ENCODE measurements around the gene PTPRH. TPM values are rescaled to one million over a fixed set of nuclear protein-coding genes. Genes with fewer than 3 reads are reported as not detected.

Gene PTPRH
- total and polyA plus RNA-seq, 2 donors (not counting 1 experiment from before 2014, with no cell fraction given) = not detected

DNA sequence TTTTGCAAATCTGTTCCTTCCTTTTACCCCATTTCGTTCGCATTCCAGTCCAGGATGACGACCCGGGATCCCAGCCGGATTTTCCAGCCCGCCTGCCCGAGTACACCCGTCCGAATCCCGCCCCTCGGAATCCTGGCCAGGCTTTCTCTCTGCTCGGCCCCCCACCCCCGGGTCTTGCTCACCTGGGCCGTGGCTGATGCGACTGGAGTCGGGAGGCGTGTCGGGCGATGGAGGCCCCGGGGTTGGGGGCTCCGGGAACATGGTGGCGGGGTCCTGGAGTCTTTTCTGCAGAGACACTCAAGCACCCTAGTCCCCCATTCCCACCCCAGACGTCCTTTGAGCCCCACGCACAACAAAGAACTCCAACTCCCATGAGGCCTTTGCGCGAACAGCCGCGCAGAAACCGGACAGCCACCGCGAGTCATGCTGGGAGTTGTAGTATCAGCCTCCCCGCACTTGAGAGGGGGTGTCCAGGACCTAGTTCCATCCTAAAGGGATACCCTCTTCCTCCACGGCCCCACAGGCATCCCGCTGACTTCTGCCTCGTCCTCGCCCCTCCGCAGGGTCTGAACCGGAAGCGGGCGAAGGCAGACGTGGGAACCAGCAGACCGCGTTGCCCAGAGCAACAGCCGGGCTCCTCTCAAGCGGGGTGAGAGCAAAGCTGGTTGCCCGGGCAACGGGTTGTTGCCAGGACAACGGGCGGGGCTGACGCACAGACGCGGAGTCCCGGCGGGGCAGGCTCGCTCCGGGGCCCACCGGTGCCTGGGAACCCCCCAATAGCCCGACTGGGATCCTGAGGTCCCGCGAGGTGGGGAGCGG is 30.3 kb downstream of the PTPRH start:
- peaks cover 0 to 62% (median 14%) of the 10 kb centered on the region in 3 donors for H3K9me3 ChIP-seq (ENCODE audit: control extremely low read depth in 1 of 3, control insufficient read depth in 2 of 3, insufficient read depth in 1 of 3, low read length in 2 of 3)
- peak overlapping the region in 4 of 5 experiments; percentile 31 to 60 (median 50) for H3K4me3 ChIP-seq (ENCODE audit: control extremely low read depth in 1 of 5, extremely low read depth in 1 of 5, insufficient read depth in 1 of 5, low read depth in 2 of 5, low read length in 4 of 5)
- no peaks in the 10 kb centered on the region for H3K79me2 ChIP-seq (ENCODE audit: control insufficient read depth, insufficient read depth, low read length)
- ATAC-seq (ENCODE audit: low read depth) (peak; percentile 83), DNase-seq (peak; percentile 98)
- no peak for TF ChIP-seq CTCF (IDR thresholded peaks at IDR 0.05)
- no peak for TF ChIP-seq EZH2 (IDR thresholded peaks at IDR 0.05; ENCODE audit: borderline replicate concordance, insufficient read depth, low read depth, low read length, poor library complexity, severe bottlenecking)
- H3K9ac ChIP-seq (ENCODE audit: low read length) = peak overlapping the region; percentile 55
- peak overlapping the region in 1 of 2 donors; percentile 64 for H3K27ac ChIP-seq (ENCODE audit: low read length in 2 of 2)
- H4K20me1 ChIP-seq (ENCODE audit: control insufficient read depth, insufficient read depth, low read length, poor library complexity, severe bottlenecking) = no peaks in the 10 kb centered on the region
- peaks cover 29% of the 10 kb centered on the region for H3K4me1 Mint-ChIP-seq
- peaks cover 29 to 40% of the 10 kb centered on the region in 2 donors for H3K4me1 ChIP-seq (ENCODE audit: control insufficient read depth in 2 of 2, insufficient read depth in 2 of 2, low read length in 2 of 2)
- peaks cover 62% of the 10 kb centered on the region for H3K27me3 Mint-ChIP-seq
- POLR2A ChIA-PET = interaction anchor here (0.9 to 1.3 kb wide), 2 partner anchors 75 to 161 kb away, joined by 3 to 4 read pairs; partner anchors contain the start of gene KMT5C
- no peaks in the 10 kb centered on the region for H3K9me3 Mint-ChIP-seq (ENCODE audit: insufficient read depth)
- H3K36me3 ChIP-seq (replicated peaks in 1 of 2; ENCODE audit: control extremely low read depth in 1 of 2, control insufficient read depth in 1 of 2, extremely low read depth in 1 of 2, insufficient read depth in 2 of 2, low read length in 1 of 2) = no peaks in the 10 kb centered on the region
- H3K27me3 ChIP-seq (replicated peaks in 1 of 4; ENCODE audit: control extremely low read depth in 1 of 4, control insufficient read depth in 3 of 4, insufficient read depth in 4 of 4, low read length in 3 of 4) = peaks cover 0 to 91% (median 56%) of the 10 kb centered on the region in 4 experiments
- CTCF ChIA-PET = interaction anchor here (1.0 kb wide), 1 partner anchor 161 kb away, joined by 3 read pairs; the partner anchor contains the start of gene KMT5C
- no peak overlapping the region for H2AFZ ChIP-seq (ENCODE audit: insufficient read depth, low read depth, low read length, poor library complexity, severe bottlenecking)
- H3K4me3 Mint-ChIP-seq = peak overlapping the region; percentile 88
- WGBS (ENCODE audit: insufficient coverage) = 8% methylated on average over 60 of the region's 61 CpGs
- H3K4me2 ChIP-seq (replicated peaks; ENCODE audit: low read depth, low read length, poor library complexity, severe bottlenecking) = peak overlapping the region; percentile 81
- H3K27ac Mint-ChIP-seq = peak overlapping the region; percentile 89
- intact Hi-C loops (cut with micrococcal nuclease) = loop anchor here (1.0 kb wide), 2 partner anchors 62 to 80 kb away; partner anchors contain the start of genes PPP1R12C and PPP6R1

DNA sequence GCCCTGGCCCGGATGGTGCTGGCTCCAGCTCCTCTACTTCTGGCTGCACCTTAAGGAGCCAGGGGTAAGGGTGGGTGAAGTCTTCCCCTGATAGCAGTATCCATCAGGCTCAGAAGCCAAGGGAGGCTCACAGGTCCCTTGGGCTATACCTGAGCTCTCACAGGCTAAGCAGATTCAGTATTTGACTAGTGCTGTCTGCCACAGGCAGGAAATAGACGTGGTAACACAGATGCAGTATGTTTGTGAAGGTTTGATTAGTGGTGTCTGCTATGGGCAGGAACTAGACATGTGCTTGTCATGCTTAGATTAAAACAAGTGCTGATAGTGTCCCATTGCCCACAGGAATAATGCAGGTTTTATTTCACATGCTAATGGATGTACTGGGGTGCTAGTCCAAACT is 33.2 kb downstream of the PTPRH start:
- DNase-seq (no peak), ATAC-seq (ENCODE audit: low read depth) (no peak)
- no peaks in the 10 kb centered on the region for H4K20me1 ChIP-seq (ENCODE audit: control insufficient read depth, insufficient read depth, low read length, poor library complexity, severe bottlenecking)
- H3K4me1 ChIP-seq (ENCODE audit: control insufficient read depth in 2 of 2, insufficient read depth in 2 of 2, low read length in 2 of 2) = peaks cover 41 to 55% of the 10 kb centered on the region in 2 donors
- TF ChIP-seq EZH2 (IDR thresholded peaks at IDR 0.05; ENCODE audit: borderline replicate concordance, insufficient read depth, low read depth, low read length, poor library complexity, severe bottlenecking) (no peak), CTCF (IDR thresholded peaks at IDR 0.05) (no peak)
- peaks cover 0 to 66% (median 14%) of the 10 kb centered on the region in 3 donors for H3K9me3 ChIP-seq (ENCODE audit: control extremely low read depth in 1 of 3, control insufficient read depth in 2 of 3, insufficient read depth in 1 of 3, low read length in 2 of 3)
- H3K9ac ChIP-seq (ENCODE audit: low read length) = no peak overlapping the region
- no peak overlapping the region for H3K4me2 ChIP-seq (replicated peaks; ENCODE audit: low read depth, low read length, poor library complexity, severe bottlenecking)
- ChIA-PET POLR2A (no interaction called here), CTCF (no interaction called here)
- 41% methylated on average over 2 of the region's 2 CpGs for WGBS (ENCODE audit: insufficient coverage)
- no peak overlapping the region for H3K27ac ChIP-seq (ENCODE audit: low read length in 2 of 2)
- no peaks in the 10 kb centered on the region for H3K79me2 ChIP-seq (ENCODE audit: control insufficient read depth, insufficient read depth, low read length)
- H3K36me3 ChIP-seq (replicated peaks in 1 of 2; ENCODE audit: control extremely low read depth in 1 of 2, control insufficient read depth in 1 of 2, extremely low read depth in 1 of 2, insufficient read depth in 2 of 2, low read length in 1 of 2) = no peaks in the 10 kb centered on the region
- no peak overlapping the region for H2AFZ ChIP-seq (ENCODE audit: insufficient read depth, low read depth, low read length, poor library complexity, severe bottlenecking)
- Mint-ChIP-seq H3K4me3 (no peak overlapping the region), H3K27me3 (peaks cover 70% of the 10 kb centered on the region), H3K4me1 (peaks cover 40% of the 10 kb centered on the region), H3K27ac (no peak overlapping the region), H3K9me3 (ENCODE audit: insufficient read depth) (no peaks in the 10 kb centered on the region)
- H3K4me3 ChIP-seq (ENCODE audit: control extremely low read depth in 1 of 5, extremely low read depth in 1 of 5, insufficient read depth in 1 of 5, low read depth in 2 of 5, low read length in 4 of 5) = no peak overlapping the region
- H3K27me3 ChIP-seq (replicated peaks in 1 of 4; ENCODE audit: control extremely low read depth in 1 of 4, control insufficient read depth in 3 of 4, insufficient read depth in 4 of 4, low read length in 3 of 4) = peaks cover 0 to 94% (median 58%) of the 10 kb centered on the region in 4 experiments
- intact Hi-C loops (cut with micrococcal nuclease) = no loop called here

Measured in B cell (primary cell).